ENCODE results near the gene FKBP2. TPM values are rescaled to one million over a fixed set of nuclear protein-coding genes. Genes with fewer than 3 reads are reported as not detected.

FKBP2 gene
- total and polyA plus RNA-seq, 2 of the 4 experiments (the other 2 are of a cell fraction), result 36.2 to 76.4 TPM

GRCh38 chr11:64210301-64211020 lies 30.4 kb upstream of the FKBP2 start:
- Histone ChIP-seq H3K9me1 (ENCODE audit: insufficient read depth, low read length) (no peaks in the 10 kb centered on the region; the same call in 1 of the 2 replicates), H4K5ac (ENCODE audit: low read depth, low read length) (no peak overlapping the region), H3K79me1 (ENCODE audit: low read depth in 1 of 2, low read length in 2 of 2) (peaks cover 0 to 17% of the 10 kb centered on the region in 2 experiments; a peak in 2 of 4 replicates), H2AK9ac (replicated peaks; ENCODE audit: low read depth, low read length, poor library complexity) (peak overlapping the region; percentile 50), H3K9me3 (ENCODE audit: control insufficient read depth, insufficient read depth, low read length) (no peaks in the 10 kb centered on the region), H3K4me3 (ENCODE audit: insufficient read depth, low read depth, low read length) (no peak overlapping the region), H3K9ac (ENCODE audit: low read depth, low read length) (no peak overlapping the region), H3K14ac (replicated peaks; ENCODE audit: low read depth, low read length) (no peak overlapping the region), H3K23ac (ENCODE audit: low read depth, low read length) (no peak overlapping the region), H4K91ac (ENCODE audit: insufficient read depth, low read depth, low read length) (no peak overlapping the region), H3K56ac (ENCODE audit: extremely low read depth, insufficient read depth, low read length) (no peak overlapping the region), H2BK5ac (ENCODE audit: low read depth, low read length, poor library complexity, severe bottlenecking) (no peak overlapping the region), H2BK20ac (ENCODE audit: low read depth, low read length) (no peak overlapping the region), H4K20me1 (ENCODE audit: insufficient read depth, low read length) (no peaks in the 10 kb centered on the region; the same call in 1 of the 2 replicates), H4K8ac (ENCODE audit: low read depth in 2 of 2, low read length in 2 of 2) (no peak overlapping the region), H3K4me2 (ENCODE audit: low read depth, low read length) (no peak overlapping the region), H3K4ac (ENCODE audit: low read depth, low read length) (no peak overlapping the region), H2AK5ac (ENCODE audit: low read depth, low read length) (no peak overlapping the region), H2AFZ (replicated peaks; ENCODE audit: low read length, poor library complexity) (no peak overlapping the region), H3K4me1 (ENCODE audit: control insufficient read depth, insufficient read depth, low read length) (peaks cover 10% of the 10 kb centered on the region), H3K27ac (ENCODE audit: insufficient read depth, low read length) (no peak overlapping the region), H3K18ac (ENCODE audit: low read depth, low read length) (no peak overlapping the region), H2BK15ac (ENCODE audit: low read depth, low read length) (no peak overlapping the region), H3K27me3 (ENCODE audit: control insufficient read depth, insufficient read depth, low read length) (no peaks in the 10 kb centered on the region), H2BK120ac (ENCODE audit: low read depth, low read length) (no peak overlapping the region), H3K36me3 (ENCODE audit: control insufficient read depth, insufficient read depth, low read length) (peaks cover 15% of the 10 kb centered on the region)
- BruUV-seq (replicated peaks), result no TSS peak
- in situ Hi-C loops (cut with MboI; ENCODE audit: low sequenced_read_pairs) (no loop called here), dilution Hi-C loops (cut with HindIII; ENCODE audit: low sequenced_read_pairs, unreplicated experiment) (no loop called here), intact Hi-C loops (cut with micrococcal nuclease) (no loop called here)
- TF ChIP-seq RFX5 (IDR thresholded peaks at IDR 0.05; ENCODE audit: low read depth, low read length) (no peak), ELK1 (IDR thresholded peaks at IDR 0.05; ENCODE audit: borderline replicate concordance, low read depth, low read length) (no peak), SMC3 (IDR thresholded peaks at IDR 0.05; ENCODE audit: low read depth, low read length) (no peak), RAD21 (IDR thresholded peaks at IDR 0.05; ENCODE audit: low read length) (no peak), MAFK (IDR thresholded peaks at IDR 0.05; ENCODE audit: low read depth, low read length) (no peak), CEBPB (IDR thresholded peaks at IDR 0.05; ENCODE audit: low read depth, low read length) (no peak), FOS (IDR thresholded peaks at IDR 0.05; ENCODE audit: low read depth, low read length) (no peak), CTCF (conservative IDR thresholded peaks at IDR 0.05; ENCODE audit: low read depth, low read length) (no peak), NFE2L2 (IDR thresholded peaks at IDR 0.05; ENCODE audit: low read depth, low read length) (no peak), RCOR1 (IDR thresholded peaks at IDR 0.05; ENCODE audit: insufficient replicate concordance, low read length) (no peak)
- CTCF ChIA-PET, result no interaction called here
- ATAC-seq (ENCODE audit: low read depth) (no peak), DNase-seq (no peak)
- POLR2A ChIA-PET (ENCODE audit: unreplicated experiment), result no interaction called here
- WGBS, 2 experiments (ENCODE audit: extremely low coverage in 2 of 2, insufficient read length in 1 of 2), result 96% methylated on average over 7 of the region's 24 CpGs; no CpG with 5 or more reads in 1 of the 2 experiments
